HG02884 (cell line): ENCODE measurements around the gene HAPLN1.

Experiments
- ATAC-seq: cut with Tn5 transposase; IDR thresholded peaks from one replicate; pipeline ENCODE4 v1.9.1; 2021; ENCODE audit warnings: mild to moderate bottlenecking, moderate library complexity; ENCODE audit not compliant: unreplicated experiment

HAPLN1 gene

DNA sequence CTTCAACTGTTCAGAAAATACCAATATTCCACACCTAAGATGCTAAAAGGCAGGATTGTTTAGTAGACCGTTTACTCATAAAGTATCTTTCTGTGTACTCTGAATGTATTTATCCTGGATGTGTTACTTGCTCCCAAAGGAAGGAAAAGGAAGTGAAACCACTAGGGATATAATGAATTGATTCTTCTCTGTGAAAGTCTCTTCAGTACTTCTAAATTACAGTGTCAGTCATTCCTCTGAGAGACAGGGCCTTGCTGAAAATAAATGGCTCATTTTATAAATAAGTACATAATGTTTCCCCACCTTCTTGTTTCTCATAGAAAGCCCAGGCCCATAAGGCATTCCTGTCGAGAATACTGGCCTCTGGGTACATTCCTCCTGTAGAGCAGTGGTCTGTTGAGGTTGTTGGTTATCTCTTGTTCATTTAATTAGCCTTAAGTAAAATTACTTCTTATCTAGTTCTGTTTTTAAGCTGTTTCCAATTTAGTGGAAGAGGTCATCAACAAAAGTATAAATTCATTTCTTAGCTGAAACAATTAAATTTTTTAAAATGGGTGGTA lies 1.6 kb downstream of the HAPLN1 start:
- ATAC-seq: no peak

- peak; percentile 72 for ATAC-seq
Observed at GRCh38 chr5:83718195-83718825, 2.3 kb downstream of the HAPLN1 start.

GRCh38 chr5:83715236-83716065 lies 5.2 kb downstream of the HAPLN1 start:
- ATAC-seq: no peak

DNA sequence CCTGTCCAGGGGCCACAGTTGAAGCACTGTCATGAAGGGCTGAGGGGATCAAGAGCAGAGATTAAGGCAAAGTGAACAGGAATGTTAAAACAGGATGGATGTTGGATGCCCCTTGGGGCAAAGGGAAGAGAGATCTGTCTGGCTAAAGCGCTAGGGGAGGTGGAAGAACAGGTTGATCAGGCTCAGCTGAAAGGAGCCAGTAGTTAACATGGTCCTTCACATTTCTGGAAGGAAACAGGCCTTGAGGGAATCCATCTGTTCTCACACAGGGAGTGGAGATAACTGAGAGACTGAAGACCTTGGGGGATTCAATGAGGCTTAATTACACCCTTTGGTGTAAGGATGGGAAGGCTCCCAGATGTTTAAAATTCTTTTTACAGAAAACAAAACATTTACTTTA lies 5.8 kb downstream of the HAPLN1 start:
- ATAC-seq: no peak

- no peak for ATAC-seq
Observed at GRCh38 chr5:83711982-83712601, 8.6 kb downstream of the HAPLN1 start.

DNA sequence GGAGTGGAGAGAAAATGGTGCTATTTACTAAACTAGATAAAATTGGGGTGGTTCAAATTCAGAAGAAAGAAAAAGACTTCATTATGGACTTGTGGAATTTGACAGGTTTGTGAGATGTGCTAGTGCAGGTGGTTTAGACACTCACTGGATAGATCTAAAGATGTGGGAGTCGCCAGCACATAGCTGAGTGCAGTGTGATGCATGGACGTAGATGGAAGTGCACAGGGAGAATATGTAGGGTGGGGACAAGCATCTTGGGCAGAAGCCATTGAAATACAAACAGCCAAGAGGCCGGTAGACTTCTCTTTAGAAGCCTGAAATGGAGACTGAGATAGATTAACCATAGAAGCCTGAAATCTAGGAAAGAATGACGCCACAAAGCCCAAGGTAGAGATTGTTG lies 10.7 kb downstream of the HAPLN1 start:
- no peak for ATAC-seq

DNA sequence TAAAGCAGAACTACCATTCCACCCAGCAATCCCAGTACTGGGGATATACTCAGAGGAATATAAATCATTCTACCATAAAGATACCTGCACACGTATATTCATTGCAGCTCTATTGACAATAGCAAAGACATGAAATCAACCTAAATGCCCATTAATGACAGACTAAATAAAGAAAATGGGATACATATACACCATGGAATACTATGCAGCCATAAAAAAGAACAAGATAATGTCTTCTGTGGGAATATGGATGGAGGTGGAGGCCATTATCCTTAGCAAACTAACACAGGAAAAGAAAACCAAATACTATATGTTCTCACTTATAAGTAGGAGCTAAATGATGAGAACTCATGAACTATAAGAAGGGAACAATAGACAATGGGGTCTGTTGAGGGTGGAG lies 12.5 kb downstream of the HAPLN1 start:
- ATAC-seq: no peak

DNA sequence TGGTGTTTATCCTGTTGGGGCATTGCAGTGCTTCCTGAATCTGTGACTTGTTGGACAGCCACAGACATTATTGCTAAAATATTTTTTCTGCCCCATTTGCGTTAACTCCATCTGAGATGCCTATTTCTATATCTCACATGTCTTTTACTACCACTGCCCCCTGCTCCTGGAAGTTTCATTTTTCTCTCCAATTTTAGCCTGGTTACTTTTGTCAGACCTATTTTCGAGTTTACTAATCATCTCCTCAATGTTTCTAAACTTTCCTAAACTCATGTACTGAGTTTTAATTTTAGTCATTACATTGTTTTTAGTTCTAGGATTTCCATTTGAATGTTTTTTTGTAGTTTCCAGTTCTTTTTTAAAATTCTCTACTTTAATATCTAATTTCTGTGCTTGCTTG lies 17.6 kb downstream of the HAPLN1 start:
- peak; percentile 63 for ATAC-seq

DNA sequence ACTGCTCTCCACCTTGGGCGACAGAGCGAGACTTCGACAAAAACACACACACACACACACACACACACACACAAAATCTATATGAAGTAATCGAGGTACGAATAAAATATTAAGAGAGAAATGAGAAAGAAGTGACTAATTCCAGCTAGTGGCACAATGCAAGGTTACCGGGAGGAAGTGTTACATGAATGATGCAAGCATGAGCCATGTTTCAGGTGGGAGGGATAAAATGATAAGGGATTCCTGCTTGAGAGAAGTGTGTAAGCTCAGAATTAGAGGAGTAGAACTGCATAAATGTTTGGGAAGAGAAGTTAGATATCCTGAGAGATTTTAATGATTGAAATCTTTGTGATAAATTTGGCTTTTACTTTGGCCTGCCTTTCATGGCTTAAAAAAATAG lies 18.8 kb downstream of the HAPLN1 start:
- ATAC-seq: no peak

DNA sequence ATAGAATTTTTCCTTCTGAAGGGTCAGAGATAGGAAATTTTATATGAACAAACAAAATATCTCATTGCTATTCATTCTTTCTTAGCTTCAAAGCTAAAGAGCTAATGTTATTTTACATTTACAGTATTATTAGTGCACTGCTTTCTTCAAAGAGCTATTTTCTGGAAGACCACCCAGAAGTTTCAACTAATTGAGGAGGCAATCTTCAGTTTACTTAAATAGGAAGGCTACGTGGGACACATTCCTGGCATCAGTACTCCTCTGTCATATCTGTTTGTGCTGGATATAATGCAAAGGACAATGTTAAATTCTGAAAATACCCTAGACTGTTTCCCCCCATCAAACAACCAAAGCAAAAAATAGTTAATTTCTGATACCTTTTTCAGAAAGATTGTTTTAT lies 30.8 kb downstream of the HAPLN1 start:
- no peak for ATAC-seq

DNA sequence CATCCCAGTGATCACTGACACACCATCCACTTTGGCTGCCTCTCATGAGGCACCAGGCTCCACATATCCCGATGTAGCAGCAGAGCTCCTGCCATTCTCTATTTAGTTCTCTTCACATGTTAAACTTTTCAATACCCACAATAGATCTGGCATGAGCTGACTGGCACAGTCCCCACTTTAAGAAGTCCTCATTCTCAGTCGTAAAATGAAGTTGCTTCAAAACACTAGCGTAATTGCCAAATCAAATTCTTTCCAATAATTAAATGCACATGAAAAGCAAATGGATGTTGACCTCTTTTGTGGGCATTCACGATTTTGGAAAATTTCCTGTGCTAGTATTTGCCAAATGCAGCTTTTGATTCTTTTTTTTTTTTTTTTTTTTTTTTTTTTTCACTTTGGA lies 32.4 kb downstream of the HAPLN1 start:
- no peak for ATAC-seq

- no peak for ATAC-seq
Observed at GRCh38 chr5:83687124-83687619, 33.5 kb downstream of the HAPLN1 start.

GRCh38 chr5:83686251-83686650 lies 34.4 kb downstream of the HAPLN1 start:
- ATAC-seq: no peak

GRCh38 chr5:83683836-83684235 lies 36.8 kb downstream of the HAPLN1 start:
- ATAC-seq: no peak

- ATAC-seq: no peak
Observed at GRCh38 chr5:83672646-83673045, 48.0 kb downstream of the HAPLN1 start.

DNA sequence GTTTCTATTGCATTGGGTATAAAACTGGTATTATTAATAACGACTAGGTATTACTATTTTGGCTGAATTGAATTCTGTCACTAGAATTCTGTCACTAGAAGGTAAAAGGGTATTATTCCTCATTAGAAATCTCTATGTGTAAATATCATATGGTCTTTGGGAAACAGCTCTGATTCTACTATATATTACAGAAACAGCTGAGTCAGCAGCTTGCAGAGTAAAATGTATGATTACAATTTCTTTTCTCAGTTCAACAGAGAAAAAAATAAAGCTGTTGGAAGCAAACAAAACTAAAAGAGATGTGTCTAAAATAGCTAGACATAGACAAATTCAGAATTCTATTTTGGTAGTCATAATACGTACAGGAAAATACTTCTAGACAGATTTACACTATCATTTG lies 48.5 kb downstream of the HAPLN1 start:
- no peak for ATAC-seq

DNA sequence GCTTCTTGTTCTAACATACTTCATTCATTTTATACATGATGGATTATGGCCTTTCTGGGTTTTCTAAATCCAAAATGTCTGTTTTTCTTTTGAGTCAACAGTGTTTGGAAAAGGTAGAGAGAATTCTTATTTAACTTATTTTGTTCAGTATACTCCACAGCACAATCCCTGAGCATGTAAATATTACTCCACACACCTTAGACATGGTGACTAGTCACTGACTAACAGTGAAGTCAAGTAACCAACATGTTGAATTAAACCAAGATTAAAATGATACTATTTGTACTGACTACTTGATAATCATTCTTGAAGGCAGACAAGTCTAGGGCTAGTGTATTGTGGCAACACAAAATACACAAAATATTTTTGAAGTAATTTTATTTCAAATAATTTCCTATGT lies 55.0 kb downstream of the HAPLN1 start:
- no peak for ATAC-seq

DNA sequence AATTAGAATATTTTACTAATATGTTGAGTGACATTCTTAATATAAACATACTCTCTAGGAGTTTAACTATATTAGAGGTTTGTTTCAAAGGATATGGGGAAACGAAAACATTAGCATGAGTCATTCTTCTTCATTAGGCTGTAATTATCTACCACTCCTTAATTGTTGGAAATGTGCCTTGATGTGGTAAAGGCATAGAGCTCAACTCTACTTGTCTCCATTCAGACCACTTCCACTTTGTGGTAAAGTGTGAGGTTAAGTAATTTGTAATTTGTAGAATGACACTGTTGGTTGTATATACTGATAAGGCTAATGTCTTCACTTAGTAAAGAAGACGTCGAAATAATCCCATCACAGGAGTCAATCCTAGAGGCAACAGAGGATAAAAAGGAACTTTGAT lies 58.1 kb downstream of the HAPLN1 start:
- peak; percentile 82 for ATAC-seq

- ATAC-seq: no peak
Observed at GRCh38 chr5:83657807-83658525, 62.7 kb downstream of the HAPLN1 start.

GRCh38 chr5:83654427-83654994 lies 66.1 kb downstream of the HAPLN1 start:
- ATAC-seq: peak; percentile 39

DNA sequence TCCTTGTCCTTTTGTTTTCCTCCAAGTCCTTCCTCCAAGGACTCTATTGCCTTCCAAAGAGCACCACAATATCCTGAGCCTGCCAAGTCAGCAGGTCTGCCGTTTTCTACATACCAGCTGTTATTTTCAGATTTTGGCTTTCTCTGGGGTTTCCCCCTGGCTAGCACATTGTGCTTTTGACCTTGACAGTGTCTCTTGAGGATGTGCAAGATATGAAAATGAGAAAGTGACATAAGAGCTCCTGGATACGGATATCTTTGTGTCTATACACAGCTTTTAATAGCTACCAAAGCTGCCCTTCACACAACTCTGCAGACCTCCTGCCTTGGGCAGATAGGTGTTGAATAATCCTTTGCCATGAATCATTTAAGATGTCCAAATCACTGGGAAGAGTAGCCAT lies 67.0 kb downstream of the HAPLN1 start:
- ATAC-seq: peak; percentile 84
